Ishikawa (cell line): ENCODE results near the gene ATP6V0E2.
A peak's percentile ranks its signal among the peaks of the same experiment; 100 is the strongest.

Experiments used
- CEBPB ChIP-seq: IDR thresholded peaks from 2 replicates; pipeline ENCODE4 v1.6.1; 2012
- EP300 ChIP-seq: IDR thresholded peaks from 2 replicates; pipeline ENCODE4 v1.6.1; 2012; ENCODE audit warnings: borderline replicate concordance
- NFIC ChIP-seq: IDR thresholded peaks from 2 replicates; pipeline ENCODE4 v1.6.1; 2012
- RAD21 ChIP-seq: IDR thresholded peaks from 2 replicates; pipeline ENCODE4 v1.6.1; 2012; ENCODE audit warnings: low read depth
- YY1 ChIP-seq: IDR thresholded peaks from 2 replicates; pipeline ENCODE4 v1.6.1; 2012; ENCODE audit warnings: low read depth
- ZBTB7A ChIP-seq: IDR thresholded peaks from 2 replicates; pipeline ENCODE4 v1.6.1; 2012; ENCODE audit warnings: low read depth
- TF ChIP-seq, protein P1 (sequence below): IDR thresholded peaks from 2 replicates; pipeline ENCODE4 v1.6.1; 2012; ENCODE audit warnings: low read depth, mild to moderate bottlenecking

DNA sequence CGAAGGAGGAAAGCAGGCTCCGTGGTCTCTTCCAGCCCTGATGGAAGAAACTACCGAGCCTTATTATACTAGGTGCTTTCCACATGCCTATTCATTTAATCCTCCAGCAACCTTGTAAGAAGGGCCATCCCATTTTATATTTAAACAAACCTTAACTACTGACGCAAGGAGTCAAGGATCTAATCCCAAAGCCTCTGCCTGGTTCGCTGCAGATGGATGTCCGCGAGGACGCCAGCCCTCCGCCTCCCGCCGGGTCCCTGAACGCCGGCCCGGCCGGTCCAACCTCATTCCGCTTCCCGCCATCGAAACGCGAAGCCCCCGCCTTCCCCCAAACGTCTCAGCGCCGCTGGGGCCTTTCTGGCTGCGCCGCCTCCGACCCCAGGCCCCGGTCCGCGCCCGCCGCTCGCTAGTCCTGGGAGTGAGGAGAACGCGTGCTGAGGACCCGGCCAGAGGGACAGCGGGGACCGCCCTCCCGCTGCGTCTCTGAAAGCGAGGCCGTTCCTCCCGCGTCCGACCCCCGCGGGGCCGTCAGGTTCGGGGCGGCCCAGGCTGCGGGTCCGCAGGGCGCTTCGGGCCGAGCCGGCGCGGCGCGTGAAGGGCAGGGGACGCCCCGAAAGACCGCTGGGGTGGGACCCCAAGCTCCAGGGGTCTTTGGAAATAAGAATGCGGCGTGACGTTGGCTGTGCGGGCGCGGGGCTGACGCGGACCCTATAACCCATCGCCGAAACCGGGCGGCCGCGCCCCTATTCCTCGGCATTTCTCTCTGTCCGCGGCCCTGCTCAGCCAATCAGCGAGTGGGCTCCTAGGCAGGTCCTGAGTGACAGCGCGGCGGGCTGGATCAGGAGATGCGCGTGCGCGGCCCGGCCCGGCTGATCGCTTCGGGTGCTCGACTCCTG is at the start of gene ATP6V0E2:
- TF ChIP-seq EP300 (no peak), RAD21 (no peak), CEBPB (no peak), NFIC (no peak), YY1 (no peak), ZBTB7A (peak; percentile 85)
- TF ChIP-seq, protein P1, sequence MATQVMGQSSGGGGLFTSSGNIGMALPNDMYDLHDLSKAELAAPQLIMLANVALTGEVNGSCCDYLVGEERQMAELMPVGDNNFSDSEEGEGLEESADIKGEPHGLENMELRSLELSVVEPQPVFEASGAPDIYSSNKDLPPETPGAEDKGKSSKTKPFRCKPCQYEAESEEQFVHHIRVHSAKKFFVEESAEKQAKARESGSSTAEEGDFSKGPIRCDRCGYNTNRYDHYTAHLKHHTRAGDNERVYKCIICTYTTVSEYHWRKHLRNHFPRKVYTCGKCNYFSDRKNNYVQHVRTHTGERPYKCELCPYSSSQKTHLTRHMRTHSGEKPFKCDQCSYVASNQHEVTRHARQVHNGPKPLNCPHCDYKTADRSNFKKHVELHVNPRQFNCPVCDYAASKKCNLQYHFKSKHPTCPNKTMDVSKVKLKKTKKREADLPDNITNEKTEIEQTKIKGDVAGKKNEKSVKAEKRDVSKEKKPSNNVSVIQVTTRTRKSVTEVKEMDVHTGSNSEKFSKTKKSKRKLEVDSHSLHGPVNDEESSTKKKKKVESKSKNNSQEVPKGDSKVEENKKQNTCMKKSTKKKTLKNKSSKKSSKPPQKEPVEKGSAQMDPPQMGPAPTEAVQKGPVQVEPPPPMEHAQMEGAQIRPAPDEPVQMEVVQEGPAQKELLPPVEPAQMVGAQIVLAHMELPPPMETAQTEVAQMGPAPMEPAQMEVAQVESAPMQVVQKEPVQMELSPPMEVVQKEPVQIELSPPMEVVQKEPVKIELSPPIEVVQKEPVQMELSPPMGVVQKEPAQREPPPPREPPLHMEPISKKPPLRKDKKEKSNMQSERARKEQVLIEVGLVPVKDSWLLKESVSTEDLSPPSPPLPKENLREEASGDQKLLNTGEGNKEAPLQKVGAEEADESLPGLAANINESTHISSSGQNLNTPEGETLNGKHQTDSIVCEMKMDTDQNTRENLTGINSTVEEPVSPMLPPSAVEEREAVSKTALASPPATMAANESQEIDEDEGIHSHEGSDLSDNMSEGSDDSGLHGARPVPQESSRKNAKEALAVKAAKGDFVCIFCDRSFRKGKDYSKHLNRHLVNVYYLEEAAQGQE = no peak
